Measurements from ENCODE around the gene NECTIN4.
A peak's percentile ranks its signal among the peaks of the same experiment; 100 is the strongest.
"Not testable (repeated sequence)": the region's sequence is repeated elsewhere in the genome, so short reads cannot be mapped to it uniquely, and the experiment has no call there.

The NECTIN4 gene

DNA sequence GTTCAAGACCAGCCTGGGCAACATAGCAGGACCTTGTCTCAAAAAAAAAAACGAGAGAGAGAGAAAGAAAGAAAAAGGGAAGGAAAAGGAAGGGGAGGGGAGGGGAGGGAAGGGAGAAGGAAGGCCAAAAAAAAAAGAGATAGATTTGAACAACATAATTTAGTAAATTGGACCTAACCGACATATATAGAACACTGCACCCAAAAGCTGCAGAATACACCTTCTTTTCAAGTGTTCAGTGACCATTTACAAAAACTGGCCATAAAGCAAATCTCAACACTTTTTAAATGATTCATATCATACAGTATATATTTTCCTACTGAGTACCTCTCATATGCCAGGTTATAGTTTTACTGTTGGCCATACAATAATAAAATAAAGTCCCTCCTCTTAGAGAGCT, 57.5 kb downstream of the NECTIN4 start:
- Histone ChIP-seq H3K27me3 (ENCODE audit: control insufficient read depth in 2 of 2, insufficient read depth in 2 of 2, low read length in 2 of 2) (no peaks in the 10 kb centered on the region), H3K4me3 (ENCODE audit: low read length in 2 of 2) (no peak overlapping the region), H3K4me1 (ENCODE audit: control insufficient read depth in 2 of 2, insufficient read depth in 2 of 2, low read length in 2 of 2) (peaks cover 0 to 2% of the 10 kb centered on the region in 2 donors), H3K9me3 (ENCODE audit: control insufficient read depth in 2 of 2, low read length in 2 of 2) (no peaks in the 10 kb centered on the region), H3K9ac (ENCODE audit: low read depth in 1 of 2, low read length in 2 of 2) (no peak overlapping the region), H3K36me3 (ENCODE audit: control insufficient read depth in 2 of 2, insufficient read depth in 2 of 2, low read length in 2 of 2) (no peaks in the 10 kb centered on the region), H3K27ac (ENCODE audit: low read depth in 2 of 2, low read length in 2 of 2) (no peak overlapping the region)

DNA sequence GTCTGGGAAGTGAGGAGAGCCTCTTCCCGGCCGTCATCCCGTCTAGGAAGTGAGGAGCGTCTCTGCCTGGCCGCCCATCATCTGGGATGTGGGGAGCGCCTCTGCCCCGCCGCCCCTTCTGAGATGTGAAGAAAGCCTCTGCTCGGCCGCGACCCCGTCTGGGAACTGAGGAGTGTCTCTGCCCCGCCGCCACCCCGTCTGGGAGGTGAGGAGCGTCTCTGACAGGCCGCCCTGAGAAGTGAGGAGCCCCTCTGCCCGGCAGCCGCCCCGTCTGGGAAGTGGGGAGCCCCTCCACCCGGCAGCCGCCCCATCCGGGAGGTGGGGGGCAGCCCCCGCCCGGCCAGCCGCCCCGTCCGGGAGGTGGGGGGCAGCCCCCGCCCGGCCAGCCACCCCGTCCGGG, 59.9 kb downstream of the NECTIN4 start:
- H3K36me3 ChIP-seq (ENCODE audit: control insufficient read depth in 2 of 2, insufficient read depth in 2 of 2, low read length in 2 of 2); H3K27ac ChIP-seq (ENCODE audit: low read depth in 2 of 2, low read length in 2 of 2); H3K9me3 ChIP-seq (ENCODE audit: control insufficient read depth in 2 of 2, low read length in 2 of 2); H3K4me1 ChIP-seq (ENCODE audit: control insufficient read depth in 2 of 2, insufficient read depth in 2 of 2, low read length in 2 of 2); H3K4me3 ChIP-seq (ENCODE audit: low read length in 2 of 2); H3K9ac ChIP-seq (ENCODE audit: low read depth in 1 of 2, low read length in 2 of 2); H3K27me3 ChIP-seq (ENCODE audit: control insufficient read depth in 2 of 2, insufficient read depth in 2 of 2, low read length in 2 of 2): not testable (repeated sequence)

DNA sequence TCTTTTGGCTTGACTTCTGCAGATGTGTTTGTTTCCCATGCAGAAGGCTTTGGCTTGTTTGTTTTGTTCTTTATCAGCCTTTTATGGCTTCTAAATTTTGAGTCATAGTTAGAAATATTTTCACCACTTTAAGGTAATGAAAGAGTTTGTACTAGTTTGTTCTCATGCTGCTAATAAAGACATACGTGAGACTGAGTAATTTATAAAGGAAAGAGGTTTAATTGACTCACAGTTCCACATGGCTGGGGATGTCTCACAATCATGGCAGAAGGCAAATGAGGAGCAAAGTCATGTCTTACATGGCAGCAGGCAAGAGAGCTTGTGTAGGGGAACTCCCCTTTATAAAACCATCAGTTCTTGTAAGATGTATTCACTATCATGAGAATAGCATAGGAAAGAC, 62.4 kb downstream of the NECTIN4 start:
- not testable (repeated sequence) for H3K9ac ChIP-seq (ENCODE audit: low read depth in 1 of 2, low read length in 2 of 2); H3K36me3 ChIP-seq (ENCODE audit: control insufficient read depth in 2 of 2, insufficient read depth in 2 of 2, low read length in 2 of 2); H3K27me3 ChIP-seq (ENCODE audit: control insufficient read depth in 2 of 2, insufficient read depth in 2 of 2, low read length in 2 of 2); H3K4me1 ChIP-seq (ENCODE audit: control insufficient read depth in 2 of 2, insufficient read depth in 2 of 2, low read length in 2 of 2); H3K4me3 ChIP-seq (ENCODE audit: low read length in 2 of 2); H3K27ac ChIP-seq (ENCODE audit: low read depth in 2 of 2, low read length in 2 of 2); H3K9me3 ChIP-seq (ENCODE audit: control insufficient read depth in 2 of 2, low read length in 2 of 2)

DNA sequence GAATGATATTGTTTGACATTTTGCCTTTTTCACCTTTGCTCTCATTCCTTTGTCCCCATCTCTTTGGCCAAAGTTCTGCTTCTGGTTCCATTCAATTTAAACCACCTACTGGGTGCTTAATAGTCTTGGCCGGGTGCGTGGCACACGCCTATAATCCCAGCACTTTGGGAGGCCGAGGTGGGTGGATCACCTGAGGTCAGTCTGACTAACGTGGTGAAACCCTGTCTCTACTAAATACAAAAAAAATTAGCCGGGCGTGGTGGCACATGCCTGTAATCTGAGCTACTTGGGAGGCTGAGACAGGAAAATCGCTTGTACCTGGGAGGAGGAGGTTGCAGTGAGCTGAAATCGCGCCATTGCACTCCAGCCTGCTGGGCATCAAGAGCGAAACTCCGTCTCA, 66.9 kb downstream of the NECTIN4 start:
- Histone ChIP-seq H3K4me1 (ENCODE audit: control insufficient read depth in 2 of 2, insufficient read depth in 2 of 2, low read length in 2 of 2) (peaks cover 16 to 38% of the 10 kb centered on the region in 2 donors), H3K27ac (ENCODE audit: low read depth in 2 of 2, low read length in 2 of 2) (peak overlapping the region in 1 of 2 donors; percentile 94), H3K4me3 (ENCODE audit: low read length in 2 of 2) (peak overlapping the region in 1 of 2 donors; percentile 97)
- not testable (repeated sequence) for H3K27me3 ChIP-seq (ENCODE audit: control insufficient read depth in 2 of 2, insufficient read depth in 2 of 2, low read length in 2 of 2); H3K9me3 ChIP-seq (ENCODE audit: control insufficient read depth in 2 of 2, low read length in 2 of 2); H3K36me3 ChIP-seq (ENCODE audit: control insufficient read depth in 2 of 2, insufficient read depth in 2 of 2, low read length in 2 of 2); H3K9ac ChIP-seq (ENCODE audit: low read depth in 1 of 2, low read length in 2 of 2)

DNA sequence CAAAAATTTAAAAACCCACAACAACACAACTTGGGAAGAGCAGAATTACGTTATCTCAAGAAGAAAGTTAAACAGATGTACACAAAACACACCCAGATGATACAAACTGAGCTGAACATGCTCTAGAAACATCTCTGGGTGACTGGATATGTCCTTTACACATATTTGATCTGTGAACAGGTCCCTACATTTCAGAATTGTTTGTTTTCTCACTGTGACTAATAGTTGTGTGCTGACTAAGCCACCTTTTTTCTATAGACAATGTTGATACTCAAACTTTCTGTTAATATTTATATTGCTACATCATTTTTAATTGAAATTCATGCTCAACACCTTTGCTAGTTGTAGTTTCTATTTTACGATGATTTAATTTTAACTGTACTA, 67.4 kb downstream of the NECTIN4 start:
- Histone ChIP-seq H3K27me3 (ENCODE audit: control insufficient read depth in 2 of 2, insufficient read depth in 2 of 2, low read length in 2 of 2) (no peaks in the 10 kb centered on the region), H3K9me3 (ENCODE audit: control insufficient read depth in 2 of 2, low read length in 2 of 2) (no peaks in the 10 kb centered on the region), H3K4me1 (ENCODE audit: control insufficient read depth in 2 of 2, insufficient read depth in 2 of 2, low read length in 2 of 2) (peaks cover 16 to 38% of the 10 kb centered on the region in 2 donors), H3K4me3 (ENCODE audit: low read length in 2 of 2) (peak overlapping the region; percentile 81 to 97), H3K36me3 (ENCODE audit: control insufficient read depth in 2 of 2, insufficient read depth in 2 of 2, low read length in 2 of 2) (no peaks in the 10 kb centered on the region), H3K27ac (ENCODE audit: low read depth in 2 of 2, low read length in 2 of 2) (peak overlapping the region; percentile 94 to 95), H3K9ac (ENCODE audit: low read depth in 1 of 2, low read length in 2 of 2) (peak overlapping the region; percentile 75 to 93)

DNA sequence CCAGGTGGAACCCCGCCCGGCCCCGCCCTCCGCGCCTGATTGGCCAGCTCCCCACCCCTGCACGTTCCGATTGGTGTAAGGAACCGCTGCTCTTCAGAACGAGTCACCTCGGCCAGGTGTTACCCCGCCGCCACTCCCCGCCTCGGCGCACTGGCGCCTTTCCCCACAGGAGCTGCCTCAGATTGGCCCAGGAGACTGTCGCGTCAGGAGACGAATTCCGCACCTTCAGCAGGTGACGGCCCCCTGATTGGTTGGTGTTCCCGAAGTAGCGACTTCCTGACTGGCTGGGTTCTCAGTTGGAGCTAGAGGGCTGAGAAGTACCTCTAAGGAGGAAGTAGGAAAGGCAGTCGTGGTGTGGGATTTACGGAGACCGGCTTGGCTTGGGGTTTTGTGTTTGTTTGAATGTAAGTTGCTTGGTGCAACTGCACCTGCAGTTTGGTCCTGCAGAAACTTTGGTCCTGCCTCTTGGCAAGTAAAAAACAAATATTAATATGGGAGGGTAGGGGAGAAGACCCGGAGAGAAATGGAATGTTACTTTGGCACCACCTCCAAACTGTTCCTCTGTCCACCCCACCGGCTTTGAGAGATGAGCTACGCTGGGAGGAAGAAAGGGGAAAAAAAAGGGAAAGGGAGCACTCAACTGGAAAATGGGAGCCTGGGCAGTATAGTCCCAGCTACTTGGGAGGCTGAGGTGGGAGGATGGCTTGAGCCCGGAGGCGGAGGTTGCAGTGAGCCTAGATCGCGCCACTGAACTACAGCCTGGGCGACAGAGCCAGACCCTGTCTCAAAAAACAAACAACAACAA, 68.0 kb downstream of the NECTIN4 start:
- H3K4me3 ChIP-seq (ENCODE audit: low read length in 2 of 2): peak overlapping the region; percentile 81 to 97
- H3K9me3 ChIP-seq (ENCODE audit: control insufficient read depth in 2 of 2, low read length in 2 of 2): no peaks in the 10 kb centered on the region
- H3K27ac ChIP-seq (ENCODE audit: low read depth in 2 of 2, low read length in 2 of 2): peak overlapping the region; percentile 94 to 95
- no peaks in the 10 kb centered on the region for H3K27me3 ChIP-seq (ENCODE audit: control insufficient read depth in 2 of 2, insufficient read depth in 2 of 2, low read length in 2 of 2)
- H3K9ac ChIP-seq (ENCODE audit: low read depth in 1 of 2, low read length in 2 of 2): peak overlapping the region; percentile 93 to 97
- H3K36me3 ChIP-seq (ENCODE audit: control insufficient read depth in 2 of 2, insufficient read depth in 2 of 2, low read length in 2 of 2): no peaks in the 10 kb centered on the region
- H3K4me1 ChIP-seq (ENCODE audit: control insufficient read depth in 2 of 2, insufficient read depth in 2 of 2, low read length in 2 of 2): peaks cover 16 to 41% of the 10 kb centered on the region in 2 donors
